Right atrium auricular region (tissue), 2 donors: Measurements from ENCODE around the gene PRKCA. TPM values are rescaled to one million over a fixed set of nuclear protein-coding genes. Genes with fewer than 3 reads are reported as not detected.

ENCODE experiments used
- DNase-seq: peaks from one replicate; pipeline ENCODE4 v3.0.0-alpha.2; 2019; ENCODE audit warnings: low spot score
- H3K27ac ChIP-seq, 2 donors: fragments of 200-600 bp; sonication (generic); 1 replicate in 1 of 2; 2 replicates in 1 of 2; pipeline ENCODE4 v1.5.1; 2016 to 2019
- H3K27me3 ChIP-seq, 2 donors: fragments of 200-600 bp; sonication (generic); one replicate each; pipeline versions ENCODE4 v1.5.1 to v1.6.0; 2017 to 2019
- H3K36me3 ChIP-seq: fragments of 200-600 bp; sonication (generic); one replicate; pipeline ENCODE4 v1.5.1; 2016
- H3K4me1 ChIP-seq, 2 donors: fragments of 200-600 bp; sonication (generic); one replicate each; pipeline versions ENCODE4 v1.5.1 to v1.6.0; 2017 to 2019
- H3K4me3 ChIP-seq, 2 donors: fragments of 200-600 bp; sonication (generic); 1 replicate in 1 of 2; 2 replicates in 1 of 2; pipeline ENCODE4 v1.5.1; 2017 to 2019; ENCODE audit warnings: mild to moderate bottlenecking in 1 of 2, moderate library complexity in 1 of 2
- H3K9me3 ChIP-seq, 2 donors: fragments of 200-600 bp; sonication (generic); one replicate each; pipeline ENCODE4 v1.5.1; 2019
- total RNA-seq, 2 donors: library from RNA; depleted of rRNA; stranded (reverse); fragments of >200 nt; gene quantifications; one replicate each; pipeline ENCODE4 v1.1.0, GENCODE V29; 2016
- TF ChIP-seq, protein P1 (sequence below), 2 donors: fragments of 200-600 bp; sonication (generic); IDR thresholded peaks; one replicate each; pipeline ENCODE4 v1.5.1; 2019; ENCODE audit warnings: antibody characterized with exemption in 2 of 2

PRKCA gene
- total RNA-seq, 2 donors from 2014 or later = 6.4 to 6.6 TPM

DNA sequence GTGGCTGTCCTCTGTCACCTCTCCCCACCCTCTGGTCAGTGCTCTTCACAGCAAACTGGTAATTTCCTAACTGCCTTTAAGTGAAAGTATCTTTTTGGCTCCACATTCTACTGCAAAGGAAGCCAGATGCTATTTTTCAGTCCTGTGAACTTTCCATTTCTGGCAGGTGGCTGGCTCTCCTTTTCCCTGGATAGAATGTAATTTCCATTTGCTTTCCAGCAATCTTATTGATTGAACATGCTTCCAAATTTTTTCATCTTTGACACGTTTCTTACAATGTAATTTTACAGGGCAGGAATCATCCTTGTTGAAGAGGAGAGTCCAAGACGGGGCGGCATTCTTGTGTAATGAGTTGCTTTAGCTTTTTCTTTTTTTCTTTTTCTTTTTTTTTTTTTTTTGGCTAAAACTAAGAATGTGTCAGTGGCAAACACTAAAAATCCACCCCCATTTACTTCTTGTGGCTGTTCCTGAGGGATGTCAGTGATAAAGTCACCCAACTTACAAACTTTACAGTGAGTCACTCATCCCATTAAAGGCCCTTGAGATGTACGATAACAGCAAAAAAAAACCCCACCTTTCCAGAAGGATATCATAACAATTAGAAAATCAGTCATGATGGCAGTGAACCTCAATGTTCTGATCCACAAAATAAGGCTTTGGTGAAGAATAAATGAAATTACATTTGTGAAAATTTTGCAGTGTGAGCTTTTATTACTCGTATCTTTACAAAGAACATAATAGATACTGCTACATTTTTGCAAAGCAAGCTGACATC is 29.4 kb upstream of the PRKCA start:
- Histone ChIP-seq H3K9me3 (peaks cover 0 to 7% of the 10 kb centered on the region in 2 donors), H3K4me3 (no peak overlapping the region), H3K4me1 (peaks cover 0 to 12% of the 10 kb centered on the region in 2 donors), H3K36me3 (no peaks in the 10 kb centered on the region), H3K27me3 (no peaks in the 10 kb centered on the region), H3K27ac (no peak overlapping the region)
- DNase-seq = no peak
- TF ChIP-seq, protein P1, sequence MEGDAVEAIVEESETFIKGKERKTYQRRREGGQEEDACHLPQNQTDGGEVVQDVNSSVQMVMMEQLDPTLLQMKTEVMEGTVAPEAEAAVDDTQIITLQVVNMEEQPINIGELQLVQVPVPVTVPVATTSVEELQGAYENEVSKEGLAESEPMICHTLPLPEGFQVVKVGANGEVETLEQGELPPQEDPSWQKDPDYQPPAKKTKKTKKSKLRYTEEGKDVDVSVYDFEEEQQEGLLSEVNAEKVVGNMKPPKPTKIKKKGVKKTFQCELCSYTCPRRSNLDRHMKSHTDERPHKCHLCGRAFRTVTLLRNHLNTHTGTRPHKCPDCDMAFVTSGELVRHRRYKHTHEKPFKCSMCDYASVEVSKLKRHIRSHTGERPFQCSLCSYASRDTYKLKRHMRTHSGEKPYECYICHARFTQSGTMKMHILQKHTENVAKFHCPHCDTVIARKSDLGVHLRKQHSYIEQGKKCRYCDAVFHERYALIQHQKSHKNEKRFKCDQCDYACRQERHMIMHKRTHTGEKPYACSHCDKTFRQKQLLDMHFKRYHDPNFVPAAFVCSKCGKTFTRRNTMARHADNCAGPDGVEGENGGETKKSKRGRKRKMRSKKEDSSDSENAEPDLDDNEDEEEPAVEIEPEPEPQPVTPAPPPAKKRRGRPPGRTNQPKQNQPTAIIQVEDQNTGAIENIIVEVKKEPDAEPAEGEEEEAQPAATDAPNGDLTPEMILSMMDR (IDR thresholded peaks at IDR 0.05) = no peak

DNA sequence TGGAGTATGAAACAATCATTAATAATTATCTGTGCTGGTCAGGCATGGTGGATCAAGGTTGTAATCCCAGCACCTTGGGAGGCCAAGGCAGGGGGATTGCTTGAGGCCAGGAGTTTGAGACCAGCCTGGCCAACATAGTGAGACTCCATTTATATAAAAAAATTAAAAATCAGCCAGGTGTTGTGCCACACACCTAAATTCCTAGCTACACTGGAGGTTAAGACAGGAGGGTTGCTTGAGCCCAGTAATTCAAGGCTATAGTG is 28.9 kb upstream of the PRKCA start:
- no peak overlapping the region for H3K27ac ChIP-seq
- H3K9me3 ChIP-seq = peaks cover 0 to 7% of the 10 kb centered on the region in 2 donors
- H3K4me3 ChIP-seq = no peak overlapping the region
- no peak for DNase-seq
- TF ChIP-seq, protein P1 (IDR thresholded peaks at IDR 0.05) = no peak
- H3K36me3 ChIP-seq = no peaks in the 10 kb centered on the region
- H3K4me1 ChIP-seq = peaks cover 0 to 12% of the 10 kb centered on the region in 2 donors
- H3K27me3 ChIP-seq = no peaks in the 10 kb centered on the region

DNA sequence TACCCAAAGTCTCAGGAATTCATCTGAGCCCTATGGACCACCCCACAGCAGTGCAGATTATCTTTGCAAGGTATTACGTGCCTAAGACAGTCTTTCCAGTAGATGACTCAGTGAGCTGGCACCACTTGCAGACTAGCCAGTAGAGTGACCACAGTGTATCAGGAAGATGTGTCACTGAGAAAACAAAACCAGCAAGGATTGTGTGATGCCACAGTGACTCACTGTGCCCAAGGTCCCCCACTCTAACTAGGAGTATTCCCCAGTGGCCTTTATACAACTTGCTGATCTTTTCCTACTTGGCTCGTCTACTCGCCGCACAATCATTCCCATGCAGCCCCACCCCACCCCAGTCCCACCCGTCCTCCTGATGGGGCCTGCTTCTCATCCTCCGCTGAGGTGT is 26.8 kb upstream of the PRKCA start:
- no peak for DNase-seq
- peaks cover 0 to 7% of the 10 kb centered on the region in 2 donors for H3K9me3 ChIP-seq
- TF ChIP-seq, protein P1 (IDR thresholded peaks at IDR 0.05) = no peak

DNA sequence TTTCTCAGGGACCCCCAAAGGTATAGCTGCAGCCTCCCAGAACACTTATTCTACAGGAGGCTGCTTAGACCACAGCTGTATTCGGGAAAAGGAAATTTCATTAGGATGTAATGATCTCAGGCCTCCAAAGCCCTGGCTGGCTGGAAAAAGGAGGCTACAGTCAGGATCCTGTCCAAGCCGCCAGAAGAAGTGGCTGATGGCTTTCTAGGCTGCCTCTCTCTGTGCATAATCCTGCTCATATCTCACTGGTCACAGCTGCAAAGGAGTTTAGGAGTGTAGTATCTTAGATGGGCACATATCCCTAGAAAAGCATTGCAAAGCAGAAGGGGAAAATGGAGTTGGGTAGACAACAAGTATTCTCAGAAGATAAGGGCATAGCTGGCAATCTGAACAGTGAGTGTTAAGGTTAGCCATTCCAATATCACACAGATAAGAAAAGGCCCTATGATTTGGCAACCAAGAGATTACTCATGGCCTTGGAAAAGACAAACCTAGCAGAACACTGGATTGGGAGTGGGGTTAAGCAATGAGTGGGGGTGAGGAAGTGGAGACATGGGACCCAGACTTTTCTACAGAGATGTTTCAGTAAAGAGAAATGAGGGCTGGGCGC is 26.0 kb upstream of the PRKCA start:
- TF ChIP-seq, protein P1 (IDR thresholded peaks at IDR 0.05) = no peak

More for the DNA sequence above, 26.8 kb upstream of the PRKCA start:
- no peak overlapping the region for H3K27ac ChIP-seq
- H3K4me1 ChIP-seq = peaks cover 0 to 12% of the 10 kb centered on the region in 2 donors
- no peaks in the 10 kb centered on the region for H3K36me3 ChIP-seq
- H3K4me3 ChIP-seq = no peak overlapping the region
- H3K27me3 ChIP-seq = no peaks in the 10 kb centered on the region

DNA sequence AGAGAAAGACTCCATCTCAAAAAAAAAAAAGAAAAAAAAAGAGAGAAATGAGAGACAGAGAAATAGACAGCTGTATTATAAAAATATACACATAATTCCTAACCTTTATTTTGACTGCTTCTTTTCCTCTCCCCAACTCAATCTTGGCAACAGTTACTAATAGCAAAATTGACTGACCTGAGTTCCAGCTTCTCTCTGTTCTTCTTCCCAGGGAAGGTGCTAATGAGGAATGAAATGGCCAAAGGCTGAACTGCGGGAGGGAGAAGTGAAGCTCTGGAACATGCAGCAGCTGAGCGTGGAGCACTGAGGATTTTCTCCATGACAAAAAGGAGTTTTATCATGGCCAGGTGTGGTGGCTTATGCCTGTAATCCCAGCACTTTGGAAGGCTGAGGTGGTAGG is 25.2 kb upstream of the PRKCA start:
- Histone ChIP-seq H3K27me3 (no peaks in the 10 kb centered on the region), H3K9me3 (no peaks in the 10 kb centered on the region), H3K4me1 (peaks cover 0 to 12% of the 10 kb centered on the region in 2 donors), H3K27ac (no peak overlapping the region), H3K36me3 (no peaks in the 10 kb centered on the region), H3K4me3 (no peak overlapping the region)
- no peak for DNase-seq
- TF ChIP-seq, protein P1 (IDR thresholded peaks at IDR 0.05) = no peak

More for the DNA sequence above, 26.0 kb upstream of the PRKCA start:
- H3K27me3 ChIP-seq = no peaks in the 10 kb centered on the region
- peaks cover 0 to 3% of the 10 kb centered on the region in 2 donors for H3K9me3 ChIP-seq
- peaks cover 0 to 12% of the 10 kb centered on the region in 2 donors for H3K4me1 ChIP-seq
- H3K4me3 ChIP-seq = no peak overlapping the region
- H3K36me3 ChIP-seq = no peaks in the 10 kb centered on the region
- DNase-seq = no peak
- no peak overlapping the region for H3K27ac ChIP-seq
